Astrocyte (in vitro differentiated cells and primary cell): ENCODE measurements around the gene KRTAP5-3. TPM values are rescaled to one million over a fixed set of nuclear protein-coding genes. Genes with fewer than 3 reads are reported as not detected.

Source experiments
- DNase-seq: peaks from one replicate; pipeline ENCODE4 v3.0.0-alpha.2; 2010; ENCODE audit warnings: low read depth
- FAIRE-seq: peaks from 2 replicates; lab custom pipeline; 2011; peaks lifted over from hg19 to GRCh38; lab: Jason Lieb, UNC
- H2AFZ ChIP-seq: 2 replicates; pipeline ENCODE4 v1.6.0; 2012; ENCODE audit warnings: low read depth, low read length, inconsistent platforms
- H3K27ac ChIP-seq: 2 replicates; pipeline ENCODE4 v1.5.1; 2011; ENCODE audit warnings: low read depth, low read length, inconsistent platforms
- H3K27me3 ChIP-seq: 2 replicates; pipeline ENCODE4 v1.6.0; 2011; ENCODE audit warnings: low read length, inconsistent platforms; ENCODE audit not compliant: insufficient read depth
- H3K36me3 ChIP-seq: 2 replicates; pipeline ENCODE4 v1.5.1; 2011; ENCODE audit warnings: low read length, inconsistent platforms; ENCODE audit not compliant: insufficient read depth
- H3K4me1 ChIP-seq: 2 replicates; pipeline ENCODE4 v1.5.1; 2011; ENCODE audit warnings: low read length, inconsistent platforms; ENCODE audit not compliant: insufficient read depth
- H3K4me2 ChIP-seq: 2 replicates; pipeline ENCODE4 v1.6.0; 2012; ENCODE audit warnings: low read length, inconsistent platforms
- H3K4me3 ChIP-seq: 2 replicates; pipeline ENCODE4 v1.5.1; 2011; ENCODE audit warnings: low read depth, mild to moderate bottlenecking, low read length, inconsistent platforms; ENCODE audit not compliant: insufficient read depth
- H3K79me2 ChIP-seq: 2 replicates; pipeline ENCODE4 v1.6.0; 2012; ENCODE audit warnings: mild to moderate bottlenecking, low read length, inconsistent platforms; ENCODE audit not compliant: insufficient read depth
- H3K9ac ChIP-seq: 2 replicates; pipeline ENCODE4 v1.6.0; 2012; ENCODE audit warnings: mild to moderate bottlenecking, low read length, inconsistent platforms
- H3K9me3 ChIP-seq: 2 replicates; pipeline ENCODE4 v1.5.1; 2012; ENCODE audit warnings: low read depth, mild to moderate bottlenecking, low read length, inconsistent platforms; ENCODE audit not compliant: insufficient read depth
- H4K20me1 ChIP-seq: 2 replicates; pipeline ENCODE4 v1.6.0; 2012; ENCODE audit warnings: low read length, inconsistent platforms; ENCODE audit not compliant: insufficient read depth
- H3K27ac Mint-ChIP-seq: one replicate; pipeline ENCODE4 v1.8.0; 2021; ENCODE audit warnings: mild to moderate bottlenecking, mixed read lengths; ENCODE audit not compliant: unreplicated experiment
- H3K27me3 Mint-ChIP-seq: one replicate; pipeline ENCODE4 v1.8.0; 2021; ENCODE audit warnings: low read depth, mixed read lengths; ENCODE audit not compliant: unreplicated experiment
- H3K36me3 Mint-ChIP-seq: one replicate; pipeline ENCODE4 v1.8.0; 2021; ENCODE audit warnings: low read depth, mixed read lengths; ENCODE audit not compliant: unreplicated experiment
- H3K4me1 Mint-ChIP-seq: one replicate; pipeline ENCODE4 v1.8.0; 2021; ENCODE audit warnings: low read depth, mixed read lengths; ENCODE audit not compliant: unreplicated experiment
- H3K4me3 Mint-ChIP-seq: one replicate; pipeline ENCODE4 v1.8.0; 2021; ENCODE audit warnings: mild to moderate bottlenecking, moderate library complexity, mixed read lengths; ENCODE audit not compliant: unreplicated experiment
- H3K9me3 Mint-ChIP-seq: one replicate; pipeline ENCODE4 v1.8.0; 2021; ENCODE audit warnings: mild to moderate bottlenecking, mixed read lengths; ENCODE audit not compliant: unreplicated experiment
- CTCF ChIP-seq: IDR thresholded peaks from 2 replicates; pipeline ENCODE4 v1.5.1; 2011; ENCODE audit warnings: low read depth, mild to moderate bottlenecking, inconsistent platforms, low read length, moderate library complexity; ENCODE audit not compliant: insufficient read depth
- EZH2 ChIP-seq: IDR thresholded peaks from 2 replicates; pipeline ENCODE4 v1.6.1; 2012; ENCODE audit warnings: mild to moderate bottlenecking, low read length, inconsistent platforms; ENCODE audit not compliant: insufficient read depth
- total RNA-seq: library from RNA; stranded (reverse); gene quantifications from 2 replicates; pipeline ENCODE4 v1.2.1, GENCODE V29; 2021

The KRTAP5-3 gene
- total RNA-seq, 1 donor from 2014 or later, result not detected

DNA sequence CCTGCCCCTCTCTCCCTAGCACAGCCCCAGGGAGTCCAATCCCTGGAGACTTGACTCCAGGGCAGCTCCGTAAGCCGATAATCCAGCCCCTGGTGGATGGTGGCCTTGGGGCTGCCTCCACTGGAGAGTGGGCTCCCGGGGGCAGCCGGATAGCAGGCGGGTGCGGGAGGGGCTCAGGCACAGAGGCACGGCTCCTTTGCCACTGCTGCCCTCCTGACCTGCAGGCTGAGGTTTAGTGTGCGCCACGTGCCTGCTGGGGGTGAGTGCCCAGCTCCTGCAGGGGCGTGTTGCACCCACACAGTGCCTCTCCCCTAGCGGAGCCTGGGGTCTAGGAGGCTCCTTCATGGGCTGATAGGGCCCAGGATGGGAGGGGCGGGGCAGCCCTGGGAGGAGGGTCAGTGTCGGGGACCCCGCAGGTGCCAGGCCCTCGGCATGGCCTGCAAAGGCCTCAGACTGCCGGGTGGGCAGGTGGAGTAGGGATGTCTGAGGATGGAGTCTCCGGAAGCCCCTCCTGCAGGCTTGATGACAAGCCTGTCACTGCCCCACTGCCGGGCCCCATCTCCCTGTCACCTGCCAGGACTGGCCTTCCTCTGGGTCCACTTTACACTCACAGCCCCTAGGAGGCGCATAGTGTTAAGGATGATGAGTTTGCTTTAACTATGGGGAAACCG is 41.7 kb downstream of the KRTAP5-3 start:
- H3K4me3 ChIP-seq, result no peak overlapping the region
- FAIRE-seq, result no peak
- Mint-ChIP-seq H3K27me3 (no peaks in the 10 kb centered on the region), H3K36me3 (peaks cover 3% of the 10 kb centered on the region), H3K4me1 (peaks cover 7% of the 10 kb centered on the region), H3K9me3 (no peaks in the 10 kb centered on the region), H3K4me3 (peak overlapping the region; percentile 50), H3K27ac (no peak overlapping the region)
- H3K4me1 ChIP-seq, result peaks cover 15% of the 10 kb centered on the region
- H3K4me2 ChIP-seq, result no peak overlapping the region
- no peaks in the 10 kb centered on the region for H3K36me3 ChIP-seq
- H3K9me3 ChIP-seq, result no peaks in the 10 kb centered on the region
- H3K27ac ChIP-seq, result no peak overlapping the region
- peaks cover 70% of the 10 kb centered on the region for H3K79me2 ChIP-seq
- no peak overlapping the region for H2AFZ ChIP-seq
- DNase-seq, result no peak
- peaks cover 95% of the 10 kb centered on the region for H4K20me1 ChIP-seq
- TF ChIP-seq CTCF (no peak), EZH2 (no peak)
- H3K27me3 ChIP-seq, result no peaks in the 10 kb centered on the region
- no peak overlapping the region for H3K9ac ChIP-seq

DNA sequence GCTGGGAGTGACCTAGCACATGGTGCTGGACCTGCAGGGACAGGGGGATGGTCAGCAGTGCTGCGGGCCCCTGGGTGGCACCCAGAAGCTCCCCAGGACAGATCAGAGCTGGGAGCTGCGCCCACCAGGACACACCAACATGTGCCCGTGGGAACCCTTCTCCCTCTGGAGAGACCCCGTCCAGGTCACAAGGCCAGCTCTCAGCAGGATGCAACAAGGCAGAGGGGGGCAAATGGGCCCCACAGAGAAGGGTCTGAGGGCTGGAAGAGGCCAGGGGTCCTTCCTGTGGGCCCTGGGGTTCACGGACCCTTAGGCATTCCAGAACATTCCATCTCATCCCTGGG is 42.4 kb downstream of the KRTAP5-3 start:
- H3K36me3 Mint-ChIP-seq, result peaks cover 3% of the 10 kb centered on the region
- Histone ChIP-seq H3K36me3 (no peaks in the 10 kb centered on the region), H3K9me3 (no peaks in the 10 kb centered on the region), H3K9ac (no peak overlapping the region), H3K4me1 (peaks cover 15% of the 10 kb centered on the region), H3K27ac (no peak overlapping the region), H4K20me1 (peaks cover 96% of the 10 kb centered on the region), H3K4me3 (no peak overlapping the region), H3K4me2 (no peak overlapping the region), H3K79me2 (peaks cover 65% of the 10 kb centered on the region), H2AFZ (no peak overlapping the region), H3K27me3 (no peaks in the 10 kb centered on the region)
- no peaks in the 10 kb centered on the region for H3K27me3 Mint-ChIP-seq
- DNase-seq (no peak), FAIRE-seq (no peak)
- H3K4me3 Mint-ChIP-seq, result no peak overlapping the region
- no peaks in the 10 kb centered on the region for H3K9me3 Mint-ChIP-seq
- H3K27ac Mint-ChIP-seq, result no peak overlapping the region
- no peak for TF ChIP-seq EZH2
- TF ChIP-seq CTCF, result no peak
- peaks cover 7% of the 10 kb centered on the region for H3K4me1 Mint-ChIP-seq

GRCh38 chr11:1565173-1565903 is 42.9 kb downstream of the KRTAP5-3 start:
- Histone ChIP-seq H2AFZ (no peak overlapping the region), H3K9me3 (no peaks in the 10 kb centered on the region), H3K27me3 (no peaks in the 10 kb centered on the region), H3K4me3 (no peak overlapping the region), H3K4me2 (peak overlapping the region; percentile 45), H3K27ac (no peak overlapping the region), H4K20me1 (peaks cover 96% of the 10 kb centered on the region), H3K79me2 (peaks cover 60% of the 10 kb centered on the region), H3K9ac (peak overlapping the region; percentile 42), H3K36me3 (no peaks in the 10 kb centered on the region), H3K4me1 (peaks cover 15% of the 10 kb centered on the region)
- FAIRE-seq (no peak), DNase-seq (no peak)
- no peaks in the 10 kb centered on the region for H3K9me3 Mint-ChIP-seq
- H3K27ac Mint-ChIP-seq, result no peak overlapping the region
- H3K4me1 Mint-ChIP-seq, result peaks cover 7% of the 10 kb centered on the region
- H3K36me3 Mint-ChIP-seq, result peaks cover 3% of the 10 kb centered on the region
- TF ChIP-seq EZH2 (no peak), CTCF (no peak)
- no peaks in the 10 kb centered on the region for H3K27me3 Mint-ChIP-seq
- H3K4me3 Mint-ChIP-seq, result no peak overlapping the region
